ENCODE measurements around the gene CACNA2D3.
A peak's percentile ranks its signal among the peaks of the same experiment; 100 is the strongest.

CACNA2D3 gene

GRCh38 chr3:54344601-54345231 is 222.4 kb downstream of the CACNA2D3 start:
- no peak for DNase-seq

- no peak for DNase-seq
Measured at GRCh38 chr3:54345847-54346375, 223.6 kb downstream of the CACNA2D3 start.

GRCh38 chr3:54347060-54347459 is 224.7 kb downstream of the CACNA2D3 start:
- no peak for DNase-seq

DNA sequence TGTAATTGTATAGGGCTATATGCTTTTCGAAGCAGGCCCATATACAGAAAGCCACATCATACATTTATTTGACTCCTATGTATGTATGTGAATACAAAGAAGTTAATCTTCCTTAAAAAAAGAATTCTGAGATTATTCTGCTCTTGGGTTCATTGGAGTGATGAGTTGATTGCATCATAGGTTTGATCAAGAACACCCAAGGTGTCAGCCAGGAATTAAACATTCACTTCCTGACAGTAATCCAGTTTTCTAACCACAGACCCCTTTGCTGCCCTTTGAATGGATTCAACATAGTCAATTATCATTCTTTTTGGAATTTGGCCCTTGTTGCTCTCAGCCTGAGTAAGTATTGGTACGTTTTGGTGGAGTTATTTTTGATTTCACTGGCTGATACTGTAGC is 225.6 kb downstream of the CACNA2D3 start:
- no peak for DNase-seq

DNA sequence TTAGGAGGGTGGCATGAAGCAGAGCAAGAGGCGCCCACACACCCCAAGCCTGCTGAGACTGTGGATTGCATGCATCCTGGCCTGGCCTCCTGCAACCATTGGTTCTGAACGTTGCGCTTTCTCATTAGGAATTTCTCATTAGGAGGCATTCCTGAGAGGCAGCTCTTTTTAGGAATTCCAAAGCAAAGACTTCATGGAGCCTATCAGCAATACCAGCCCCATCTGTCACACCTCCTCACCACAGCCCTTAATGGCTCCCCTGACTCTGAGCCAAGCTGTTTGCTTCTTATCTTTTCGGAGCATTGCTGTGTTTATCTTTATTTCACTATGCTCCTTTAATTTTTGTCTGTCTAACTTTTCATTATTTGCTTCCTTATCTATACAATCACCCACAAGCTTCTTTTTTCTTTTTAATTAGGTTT is 226.9 kb downstream of the CACNA2D3 start:
- no peak for DNase-seq

GRCh38 chr3:54349691-54350090 is 227.3 kb downstream of the CACNA2D3 start:
- DNase-seq = no peak

GRCh38 chr3:54353546-54353945 is 231.2 kb downstream of the CACNA2D3 start:
- DNase-seq = no peak

DNA sequence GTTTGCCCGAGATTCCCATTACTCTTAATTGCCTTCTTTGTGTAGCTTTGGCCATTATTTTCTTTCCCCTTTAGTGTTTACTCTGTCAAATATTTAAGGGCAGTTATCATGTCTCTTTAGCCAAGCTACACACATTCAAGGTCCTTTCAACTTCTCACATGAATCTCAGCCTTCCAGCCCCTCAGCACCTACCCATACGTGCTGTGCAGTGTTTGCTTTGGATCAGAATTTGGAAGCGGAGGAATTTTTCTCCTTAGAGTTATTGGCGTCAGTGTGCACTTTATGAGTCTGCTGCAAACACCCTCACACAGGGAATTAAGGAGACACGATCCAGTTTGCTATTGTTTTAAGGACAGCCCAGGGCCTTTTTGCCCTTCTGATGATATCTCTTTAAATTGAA is 231.6 kb downstream of the CACNA2D3 start:
- no peak for DNase-seq

DNA sequence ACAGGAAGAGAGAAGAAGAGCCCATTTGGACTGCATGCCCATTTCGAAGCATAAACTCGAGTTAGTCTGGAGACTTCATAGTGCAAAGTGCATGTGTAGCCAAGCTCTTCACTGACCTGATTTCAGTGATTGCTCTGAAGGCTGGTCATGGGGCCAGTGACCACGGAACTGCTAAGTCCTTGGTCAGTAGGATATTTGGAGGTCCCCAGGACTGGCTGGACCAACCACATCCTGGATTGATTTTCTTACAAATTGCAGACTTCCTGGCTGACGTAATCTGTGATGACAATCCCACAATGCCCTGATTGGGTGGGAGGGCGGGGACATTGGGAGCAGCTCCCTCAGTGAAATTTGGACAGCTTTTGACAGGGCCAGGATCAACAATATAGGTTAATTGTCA is 233.4 kb downstream of the CACNA2D3 start:
- no peak for DNase-seq

GRCh38 chr3:54356261-54357045 is 234.1 kb downstream of the CACNA2D3 start:
- DNase-seq = no peak

GRCh38 chr3:54357301-54357700 is 234.9 kb downstream of the CACNA2D3 start:
- DNase-seq = no peak

DNA sequence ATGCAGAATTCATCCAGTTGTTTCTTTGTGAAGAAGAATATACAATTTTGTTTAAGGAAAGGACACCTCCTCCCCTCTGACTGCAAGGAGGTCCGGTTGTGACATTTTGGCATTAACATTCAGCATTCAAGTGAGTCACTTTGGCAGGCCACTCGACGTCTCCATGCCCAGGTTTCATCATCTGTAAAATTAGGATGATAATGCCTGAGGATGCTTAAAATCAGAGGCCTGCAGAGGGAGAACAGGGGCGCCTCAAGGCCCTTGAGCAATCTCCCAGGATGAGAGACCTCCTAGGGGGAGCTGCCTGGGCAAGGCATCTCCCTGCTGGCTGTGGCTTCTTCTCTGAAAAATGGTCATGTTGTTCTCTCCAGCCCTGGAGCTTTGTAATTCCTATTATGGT is 236.0 kb downstream of the CACNA2D3 start:
- no peak for DNase-seq

- DNase-seq = no peak
Measured at GRCh38 chr3:54358969-54359694, 236.8 kb downstream of the CACNA2D3 start.

DNA sequence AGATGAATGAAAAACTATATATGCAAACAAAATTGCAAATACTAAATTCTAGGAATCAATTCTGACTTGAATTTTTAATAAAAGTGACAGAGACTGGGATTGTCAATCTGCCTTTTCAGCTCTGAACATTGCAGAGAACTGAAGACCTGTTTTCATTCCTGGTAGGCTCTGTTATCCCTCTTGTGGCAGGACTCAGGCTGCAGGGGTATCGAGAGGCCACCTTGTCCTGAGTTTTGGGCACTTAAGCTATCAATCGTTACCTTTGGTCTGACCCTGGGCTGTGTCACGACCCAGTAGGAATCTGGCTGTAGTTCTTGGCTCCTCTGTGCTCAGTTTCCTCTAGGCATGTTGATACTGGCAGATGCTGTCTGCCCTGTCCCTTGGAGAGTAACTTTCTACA is 238.0 kb downstream of the CACNA2D3 start:
- no peak for DNase-seq

- DNase-seq = no peak
Measured at GRCh38 chr3:54361746-54362283, 239.5 kb downstream of the CACNA2D3 start.

DNA sequence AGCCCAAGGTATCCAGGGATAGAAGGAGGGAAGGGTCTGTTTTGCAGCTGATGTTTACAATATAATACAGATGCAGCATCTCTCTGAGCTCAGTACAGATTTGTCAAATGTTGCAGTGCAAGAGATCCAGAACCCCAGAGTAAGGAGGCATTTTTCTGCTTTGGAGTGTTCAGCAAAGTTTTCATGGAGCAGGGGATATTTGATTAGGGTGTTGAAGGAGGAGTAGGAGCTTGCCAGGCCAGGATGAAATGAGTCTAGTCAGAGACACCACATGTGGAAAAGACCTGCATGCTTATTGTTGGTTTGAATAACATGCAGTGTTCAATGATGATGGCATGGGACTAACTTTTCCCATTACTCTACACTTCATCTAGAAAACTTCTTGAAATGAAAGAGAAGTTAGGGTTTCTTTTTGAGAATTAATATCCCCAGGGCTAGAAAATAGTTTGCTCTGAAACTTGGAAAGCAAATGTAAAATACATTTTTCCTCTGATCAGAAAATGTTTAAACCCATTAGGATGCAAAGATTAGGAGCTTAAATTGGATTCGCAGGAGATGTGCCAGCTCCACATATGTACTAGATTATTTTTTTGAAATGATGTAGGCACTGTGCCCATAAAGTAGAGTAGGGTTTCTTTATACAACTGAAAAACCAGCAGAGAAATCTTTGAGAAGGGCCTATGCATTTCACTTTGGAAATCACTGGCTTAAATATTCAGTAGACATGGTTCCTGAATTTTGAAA is 243.8 kb downstream of the CACNA2D3 start:
- DNase-seq = no peak

DNA sequence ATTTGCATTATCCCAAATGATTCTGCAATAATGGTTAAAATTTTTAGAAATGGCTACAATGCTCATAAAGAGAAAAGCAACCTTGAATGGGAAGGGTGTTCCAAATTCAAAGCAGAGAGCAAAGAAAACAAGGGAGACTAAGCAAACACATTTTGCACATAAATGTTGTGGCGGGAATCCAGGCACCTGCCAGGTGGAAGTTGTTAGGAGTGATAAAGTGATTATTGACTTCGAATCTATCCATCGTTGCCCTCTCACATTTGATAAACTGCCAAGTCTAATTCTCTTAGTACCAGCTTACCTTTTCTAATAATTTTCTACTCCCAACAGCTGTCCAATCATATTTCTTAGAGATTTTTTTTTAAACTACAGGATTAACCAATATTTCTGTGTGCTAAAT is 244.5 kb downstream of the CACNA2D3 start:
- no peak for DNase-seq

DNA sequence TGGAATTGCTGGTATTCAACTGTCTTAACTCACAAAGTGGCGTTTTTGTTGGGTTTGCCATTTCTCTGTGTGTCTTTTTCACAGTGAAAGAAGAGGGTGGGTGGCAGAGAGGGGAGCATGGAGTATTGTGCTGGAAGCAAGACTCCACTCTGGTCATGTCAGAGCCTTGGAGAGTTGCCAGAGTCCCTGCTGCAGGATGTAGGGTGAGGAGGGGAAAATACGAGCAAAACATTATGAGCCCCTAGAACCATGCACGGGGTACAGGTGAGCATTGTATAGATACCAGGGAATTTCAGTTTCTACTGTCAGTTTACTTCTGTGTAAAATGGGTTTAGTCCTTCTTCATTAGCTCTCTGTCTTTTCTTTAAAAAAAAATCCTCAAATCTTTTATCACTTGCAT is 249.9 kb downstream of the CACNA2D3 start:
- DNase-seq = no peak

GRCh38 chr3:54374214-54374852 is 252.0 kb downstream of the CACNA2D3 start:
- no peak for DNase-seq

DNA sequence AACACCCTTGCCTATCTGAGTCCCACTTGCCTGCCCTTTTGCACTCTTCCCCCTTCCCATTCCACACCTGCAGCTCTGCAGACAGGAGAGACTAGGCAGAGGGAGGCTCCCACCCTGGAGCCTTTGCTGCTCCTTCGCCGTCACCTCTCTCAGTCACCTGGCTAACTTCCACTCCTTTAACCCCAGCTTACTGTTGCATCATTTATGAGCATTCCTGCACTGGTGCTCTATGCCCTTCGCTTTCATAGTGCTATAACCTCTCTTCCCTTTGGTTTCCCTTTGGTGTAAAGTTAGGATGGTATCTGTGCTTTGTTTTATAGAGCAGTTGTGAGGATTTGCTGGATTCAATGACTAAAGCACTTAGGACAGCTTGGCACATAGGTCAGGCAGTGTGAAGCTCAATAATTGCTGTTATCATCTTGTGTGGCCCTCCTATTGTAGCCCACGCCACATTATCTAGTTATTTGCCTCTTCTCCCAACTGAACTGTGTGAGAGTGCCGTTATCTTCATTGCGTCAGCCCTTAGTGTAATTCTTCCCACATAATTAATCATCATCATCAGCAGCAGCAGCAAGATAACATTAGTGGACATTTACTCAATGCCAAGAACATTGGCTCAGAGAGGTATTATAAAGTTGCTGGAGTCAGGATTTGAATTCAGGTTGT is 253.9 kb downstream of the CACNA2D3 start:
- no peak for DNase-seq

GRCh38 chr3:54376939-54377578 is 254.7 kb downstream of the CACNA2D3 start:
- DNase-seq = peak; percentile 55

Measured in right forelimb (tissue), 1 donor.